Right lobe of liver (tissue), 4 donors: ENCODE measurements around the gene PPFIA3.

Experiments
- POLR2A ChIP-seq: fragments of 450-650 bp; IDR thresholded peaks from one replicate; pipeline ENCODE4 v1.6.1; 2017; ENCODE audit warnings: antibody characterized with exemption, mild to moderate bottlenecking
- TF ChIP-seq, protein P1 (sequence below), 4 donors: fragments of 200-600 bp in 3 of 4; fragments of 450-650 bp in 1 of 4; IDR thresholded peaks; one replicate each; pipeline versions ENCODE4 v1.5.1 to v1.8.0; 2016 to 2022; ENCODE audit warnings: antibody characterized with exemption in 4 of 4, mild to moderate bottlenecking in 2 of 4
- donor health status: DM: no; HTN: no; CAD: no.
- donor health status: DM: no; HTN: no; CAD: no.
- donor health status: DM: no; HTN: yes; CAD: no.

DNA sequence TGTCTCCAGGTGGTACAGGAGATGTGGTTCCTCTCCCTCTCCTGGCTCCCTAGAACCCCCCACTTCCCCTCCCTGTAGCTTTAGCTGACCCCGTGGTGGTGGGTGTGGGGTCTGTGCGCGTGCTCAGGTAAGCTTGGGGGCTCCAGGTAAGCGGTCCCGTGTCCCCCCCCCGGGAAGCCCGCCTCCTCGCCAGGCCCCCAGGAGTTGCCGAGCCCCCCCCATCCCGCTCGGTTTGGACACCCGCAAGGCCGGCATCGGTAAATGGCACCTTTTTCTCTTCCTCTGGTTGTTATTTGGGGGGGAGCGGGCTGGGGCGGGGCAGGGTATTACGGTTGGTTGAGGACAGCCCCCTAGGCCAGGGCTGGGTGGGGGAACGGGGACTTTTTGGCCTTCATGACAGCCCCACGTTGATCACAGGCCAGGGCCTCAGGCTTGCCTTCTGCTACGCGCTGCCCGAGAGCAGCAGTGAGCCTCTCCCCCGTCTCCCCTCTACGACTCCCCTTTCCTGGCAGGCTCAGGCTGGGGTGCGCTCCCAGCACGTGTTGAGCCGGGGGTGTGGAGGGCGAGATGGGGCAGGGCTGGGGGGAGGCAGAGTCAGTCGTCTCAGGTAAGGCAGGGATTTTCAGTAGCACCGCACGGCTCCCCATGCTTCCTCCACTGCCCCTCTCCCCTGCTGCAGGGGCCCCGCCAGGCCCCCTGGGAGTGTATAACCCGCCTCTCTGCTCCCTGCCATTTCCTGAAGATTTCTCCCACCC is 15.8 kb upstream of the PPFIA3 start:
- TF ChIP-seq, protein P1, sequence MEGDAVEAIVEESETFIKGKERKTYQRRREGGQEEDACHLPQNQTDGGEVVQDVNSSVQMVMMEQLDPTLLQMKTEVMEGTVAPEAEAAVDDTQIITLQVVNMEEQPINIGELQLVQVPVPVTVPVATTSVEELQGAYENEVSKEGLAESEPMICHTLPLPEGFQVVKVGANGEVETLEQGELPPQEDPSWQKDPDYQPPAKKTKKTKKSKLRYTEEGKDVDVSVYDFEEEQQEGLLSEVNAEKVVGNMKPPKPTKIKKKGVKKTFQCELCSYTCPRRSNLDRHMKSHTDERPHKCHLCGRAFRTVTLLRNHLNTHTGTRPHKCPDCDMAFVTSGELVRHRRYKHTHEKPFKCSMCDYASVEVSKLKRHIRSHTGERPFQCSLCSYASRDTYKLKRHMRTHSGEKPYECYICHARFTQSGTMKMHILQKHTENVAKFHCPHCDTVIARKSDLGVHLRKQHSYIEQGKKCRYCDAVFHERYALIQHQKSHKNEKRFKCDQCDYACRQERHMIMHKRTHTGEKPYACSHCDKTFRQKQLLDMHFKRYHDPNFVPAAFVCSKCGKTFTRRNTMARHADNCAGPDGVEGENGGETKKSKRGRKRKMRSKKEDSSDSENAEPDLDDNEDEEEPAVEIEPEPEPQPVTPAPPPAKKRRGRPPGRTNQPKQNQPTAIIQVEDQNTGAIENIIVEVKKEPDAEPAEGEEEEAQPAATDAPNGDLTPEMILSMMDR (IDR thresholded peaks at IDR 0.05): no peak
- TF ChIP-seq POLR2A: no peak
